ENCODE data around the gene FCHSD2. TPM values are rescaled to one million over a fixed set of nuclear protein-coding genes. Genes with fewer than 3 reads are reported as not detected.

FCHSD2 gene
- total RNA-seq, 4 donors from 2014 or later = 5.7 to 16.8 (median 7.9) TPM

GRCh38 chr11:72836111-72836510 lies 306.0 kb downstream of the FCHSD2 start:
- no peaks in the 10 kb centered on the region for H3K27me3 ChIP-seq
- H3K36me3 ChIP-seq = peaks cover 18% of the 10 kb centered on the region
- peak overlapping the region; percentile 47 for H3K27ac ChIP-seq
- no peaks in the 10 kb centered on the region for H3K9me3 ChIP-seq
- WGBS = 74% methylated on average over 4 of the region's 4 CpGs
- H3K4me1 ChIP-seq = peaks cover 31% of the 10 kb centered on the region
- no peak for DNase-seq (ENCODE audit: low spot score in 2 of 2)
- H3K4me3 ChIP-seq = no peak overlapping the region
- TF ChIP-seq EP300 (IDR thresholded peaks at IDR 0.05) (no peak), POLR2A (IDR thresholded peaks at IDR 0.05) (no peak), CTCF (IDR thresholded peaks at IDR 0.05) (no peak), POLR2AphosphoS5 (IDR thresholded peaks at IDR 0.05) (no peak)

GRCh38 chr11:72834905-72835304 lies 307.2 kb downstream of the FCHSD2 start:
- Histone ChIP-seq H3K36me3 (peaks cover 16% of the 10 kb centered on the region), H3K27ac (peak overlapping the region; percentile 47), H3K27me3 (no peaks in the 10 kb centered on the region), H3K4me3 (no peak overlapping the region), H3K4me1 (peaks cover 31% of the 10 kb centered on the region), H3K9me3 (no peaks in the 10 kb centered on the region)
- 83% methylated on average over 5 of the region's 5 CpGs for WGBS
- no peak for TF ChIP-seq CTCF (IDR thresholded peaks at IDR 0.05)
- no peak for TF ChIP-seq EP300 (IDR thresholded peaks at IDR 0.05)
- TF ChIP-seq POLR2AphosphoS5 (IDR thresholded peaks at IDR 0.05) = no peak
- TF ChIP-seq POLR2A (IDR thresholded peaks at IDR 0.05) = no peak
- no peak for DNase-seq (ENCODE audit: low spot score in 2 of 2)

GRCh38 chr11:72833811-72834493 lies 308.2 kb downstream of the FCHSD2 start:
- Histone ChIP-seq H3K27ac (peak overlapping the region; percentile 47), H3K9me3 (no peaks in the 10 kb centered on the region), H3K27me3 (no peaks in the 10 kb centered on the region), H3K4me3 (no peak overlapping the region), H3K4me1 (peaks cover 31% of the 10 kb centered on the region), H3K36me3 (peaks cover 23% of the 10 kb centered on the region)
- WGBS = 51% methylated on average over 8 of the region's 8 CpGs
- no peak for TF ChIP-seq CTCF (IDR thresholded peaks at IDR 0.05)
- no peak for TF ChIP-seq POLR2AphosphoS5 (IDR thresholded peaks at IDR 0.05)
- TF ChIP-seq EP300 (IDR thresholded peaks at IDR 0.05) = no peak
- no peak for TF ChIP-seq POLR2A (IDR thresholded peaks at IDR 0.05)
- no peak for DNase-seq (ENCODE audit: low spot score in 2 of 2)

- Histone ChIP-seq H3K9me3 (no peaks in the 10 kb centered on the region), H3K36me3 (peaks cover 27% of the 10 kb centered on the region), H3K27ac (no peak overlapping the region), H3K27me3 (no peaks in the 10 kb centered on the region), H3K4me1 (peaks cover 31% of the 10 kb centered on the region), H3K4me3 (no peak overlapping the region)
- no peak for DNase-seq (ENCODE audit: low spot score in 2 of 2)
- TF ChIP-seq POLR2A (IDR thresholded peaks at IDR 0.05) (no peak), CTCF (IDR thresholded peaks at IDR 0.05) (no peak)
- 100% methylated on average over 5 of the region's 5 CpGs for WGBS
Measured at GRCh38 chr11:72833083-72833733, 308.9 kb downstream of the FCHSD2 start.

GRCh38 chr11:72832301-72833082 lies 309.6 kb downstream of the FCHSD2 start:
- WGBS = 68% methylated on average over 9 of the region's 9 CpGs
- TF ChIP-seq CTCF (IDR thresholded peaks at IDR 0.05) (no peak), POLR2AphosphoS5 (IDR thresholded peaks at IDR 0.05) (no peak), POLR2A (IDR thresholded peaks at IDR 0.05) (no peak), EP300 (IDR thresholded peaks at IDR 0.05) (no peak)
- no peaks in the 10 kb centered on the region for H3K9me3 ChIP-seq
- no peak for DNase-seq (ENCODE audit: low spot score in 2 of 2)
- peaks cover 23% of the 10 kb centered on the region for H3K36me3 ChIP-seq
- no peak overlapping the region for H3K27ac ChIP-seq
- H3K4me1 ChIP-seq = peaks cover 31% of the 10 kb centered on the region
- H3K27me3 ChIP-seq = no peaks in the 10 kb centered on the region
- H3K4me3 ChIP-seq = no peak overlapping the region

Data from suprapubic skin (tissue), 4 donors.